NCI-H2171 (cell line): ENCODE measurements around the gene FAM221B.
A peak's percentile ranks its signal among the peaks of the same experiment; 100 is the strongest.

Source experiments
- DNase-seq: peaks from one replicate; lab custom pipeline; 2025; lab: John Stamatoyannopoulos, UW

Gene FAM221B, protein sequence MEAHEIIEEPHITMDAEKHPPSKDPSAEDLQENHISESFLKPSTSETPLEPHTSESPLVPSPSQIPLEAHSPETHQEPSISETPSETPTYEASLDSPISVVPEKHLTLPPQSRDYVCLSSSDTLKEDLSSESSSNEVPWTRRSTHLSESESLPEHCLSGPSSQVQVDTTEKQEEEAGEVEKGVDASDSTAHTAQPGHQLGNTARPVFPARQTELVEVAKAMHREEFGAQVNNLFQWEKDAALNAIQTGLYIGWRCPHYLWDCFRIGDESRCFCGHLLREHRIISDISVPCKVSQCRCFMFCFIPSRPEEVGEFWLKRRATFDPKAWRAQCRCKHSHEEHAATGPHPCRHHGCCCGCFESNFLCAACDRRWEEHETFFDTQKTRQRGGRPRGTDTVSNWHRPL

DNA sequence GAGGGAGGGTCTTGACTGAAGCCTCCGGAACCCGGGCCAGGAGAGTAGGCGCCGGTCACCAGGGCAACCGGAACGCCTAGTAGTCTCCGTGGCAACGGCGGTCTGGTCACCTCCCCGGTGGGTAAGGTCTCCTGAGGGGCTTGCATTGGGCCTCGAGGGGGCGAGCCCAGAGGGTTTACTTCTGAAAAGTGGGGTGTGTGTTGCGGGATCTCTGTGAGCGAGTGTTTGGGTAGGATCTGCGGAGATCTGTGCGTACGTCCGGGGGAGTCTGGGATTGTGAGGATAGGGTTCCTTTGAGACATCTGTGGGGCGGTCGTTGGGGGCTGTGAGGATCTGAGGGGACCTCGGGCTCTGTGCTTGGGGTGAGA is at the start of gene FAM221B:
Gene FAM221B, minus strand, starts transcription at position 17 of the 368 bp plus-strand sequence. CDS start 2,571 bp downstream, outside the sequence.
- no peak for DNase-seq

DNA sequence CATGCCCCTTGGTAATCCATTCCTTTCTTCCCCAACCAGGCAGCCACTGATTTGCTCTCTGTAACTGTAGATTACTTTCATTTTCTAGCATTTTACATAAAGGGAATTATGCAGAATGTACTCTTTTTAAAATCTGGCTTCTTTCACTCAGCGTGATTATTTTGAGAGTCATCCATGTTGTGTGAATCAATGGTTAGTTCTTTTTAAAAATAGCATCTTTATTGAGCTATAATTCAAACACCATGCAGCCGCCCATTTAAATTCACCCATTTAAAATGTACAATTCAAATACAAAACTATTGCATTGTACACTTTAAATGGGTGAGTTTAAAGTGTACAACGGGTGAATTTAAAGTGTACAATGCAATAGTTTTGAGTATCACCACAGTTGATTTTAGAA is 44.0 kb upstream of the FAM221B start:
- no peak for DNase-seq

DNA sequence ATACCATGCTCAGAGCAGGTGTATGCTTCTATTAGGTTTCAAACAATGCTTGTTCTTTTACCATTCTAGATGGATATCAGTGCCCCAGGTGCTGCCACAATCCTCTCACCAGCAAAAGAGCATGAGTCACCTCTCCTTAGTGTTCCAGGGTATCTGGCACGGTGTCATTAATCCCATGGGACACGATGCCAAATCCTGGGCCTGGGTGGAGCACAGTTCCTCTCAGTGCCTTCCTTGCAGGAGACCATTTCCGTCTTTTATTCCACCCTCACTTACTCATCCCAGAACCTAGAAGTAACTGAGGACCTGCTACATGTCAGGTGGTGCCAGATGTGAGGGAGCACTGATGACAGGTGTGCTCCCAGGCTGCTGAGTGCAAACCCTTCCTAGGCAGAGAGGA is 43.0 kb upstream of the FAM221B start:
- peak; percentile 20 for DNase-seq

DNA sequence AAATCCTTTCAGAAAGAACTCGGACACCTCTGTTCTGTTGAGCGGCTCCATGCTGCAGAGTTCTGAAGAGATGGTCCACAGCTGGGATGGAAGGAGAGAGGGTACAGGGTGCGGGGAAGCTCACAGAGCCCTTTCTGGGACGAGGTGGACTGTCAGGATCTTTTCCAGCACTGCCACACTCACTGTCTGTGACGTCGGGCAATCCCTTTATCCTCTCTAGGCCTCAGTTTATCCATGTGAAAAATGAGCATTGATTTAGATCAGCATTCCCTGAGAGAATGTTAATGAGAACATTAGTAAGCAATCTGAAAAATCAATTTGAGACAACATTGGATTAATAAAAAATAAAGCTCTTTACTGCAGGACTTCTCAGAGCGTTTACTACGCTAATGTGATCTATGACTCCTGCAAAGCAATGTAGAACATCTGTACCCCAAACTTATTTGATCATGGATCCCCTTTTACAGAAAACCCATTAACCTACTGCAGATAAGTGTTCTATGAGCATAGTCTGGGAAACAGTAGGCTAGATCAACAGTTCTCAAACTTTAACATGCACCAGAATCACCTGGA is 41.9 kb upstream of the FAM221B start, which contains the start of gene OR13J1:
Gene OR13J1, minus strand, starts transcription at position 51 of the 573 bp plus-strand sequence. Its CDS starts 0 bp downstream, at position 51.
- DNase-seq, result no peak

DNA sequence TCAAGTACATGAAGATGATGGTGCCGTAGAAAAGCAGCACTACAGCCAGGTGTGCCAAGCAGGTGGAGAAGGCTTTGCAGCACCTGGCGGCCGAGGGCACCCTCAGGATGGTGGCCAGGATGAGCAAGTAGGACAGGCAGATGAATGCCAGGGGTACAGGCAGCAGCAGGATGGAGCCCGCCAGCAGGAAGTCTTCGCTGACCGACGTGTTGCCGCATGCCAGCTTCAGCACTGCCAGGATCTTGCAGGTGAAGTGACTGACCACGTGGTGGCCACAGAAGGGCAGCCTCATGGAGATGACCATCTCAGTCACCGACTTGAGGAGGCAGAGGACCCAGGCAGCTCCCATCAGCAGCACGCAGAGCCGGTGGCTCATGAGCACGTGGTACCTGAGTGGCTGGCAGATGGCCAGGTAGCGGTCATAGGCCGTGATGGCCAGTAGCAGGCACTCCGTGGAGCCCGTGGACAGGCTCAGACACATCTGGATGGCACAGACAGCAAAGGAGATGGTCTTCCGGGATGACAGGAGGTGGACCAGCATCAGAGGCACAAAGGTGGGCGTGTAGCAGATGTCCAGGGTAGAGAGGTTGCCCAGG is 41.2 kb upstream of the FAM221B start:
- no peak for DNase-seq

DNA sequence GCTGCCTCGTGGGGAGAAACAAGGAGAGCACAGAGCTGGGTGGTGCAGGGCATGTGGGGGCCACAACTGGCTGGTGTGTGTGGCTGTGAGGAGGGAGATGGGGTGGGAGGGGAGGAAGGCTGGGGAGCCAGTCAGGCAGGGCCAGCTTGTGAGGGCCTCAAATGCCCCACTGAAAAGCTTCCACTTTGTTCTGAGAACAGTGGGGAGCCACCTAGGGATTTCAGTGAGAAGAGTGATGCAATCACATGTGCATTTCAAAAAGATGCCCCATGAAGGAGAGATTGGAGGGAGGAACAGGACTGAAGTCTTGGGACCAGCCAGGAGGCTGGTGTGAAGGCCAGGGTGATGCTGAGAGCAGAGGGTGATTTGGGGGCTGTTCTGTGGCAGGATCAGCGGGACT is 40.4 kb upstream of the FAM221B start:
- DNase-seq, result no peak

DNA sequence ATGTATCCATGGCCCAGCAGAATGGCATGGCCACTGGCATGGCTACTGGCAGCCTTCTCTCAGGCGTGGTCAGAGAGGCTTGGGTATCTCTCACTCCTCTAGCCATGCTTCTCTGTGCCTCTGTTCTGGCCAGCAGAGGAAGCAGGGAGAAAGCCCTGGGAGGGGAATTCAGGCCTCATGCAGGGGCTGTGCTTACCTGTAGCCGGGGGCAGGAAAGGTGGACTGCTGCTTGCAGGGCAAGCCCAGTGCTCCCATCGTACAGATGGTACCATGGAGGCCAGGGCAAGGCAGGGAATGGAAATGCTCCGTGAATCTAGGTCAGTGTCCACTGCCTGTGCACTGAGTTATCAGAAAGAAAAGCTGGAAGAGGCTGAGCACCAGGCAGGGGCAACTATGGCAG is 39.0 kb upstream of the FAM221B start:
- DNase-seq, result no peak

DNA sequence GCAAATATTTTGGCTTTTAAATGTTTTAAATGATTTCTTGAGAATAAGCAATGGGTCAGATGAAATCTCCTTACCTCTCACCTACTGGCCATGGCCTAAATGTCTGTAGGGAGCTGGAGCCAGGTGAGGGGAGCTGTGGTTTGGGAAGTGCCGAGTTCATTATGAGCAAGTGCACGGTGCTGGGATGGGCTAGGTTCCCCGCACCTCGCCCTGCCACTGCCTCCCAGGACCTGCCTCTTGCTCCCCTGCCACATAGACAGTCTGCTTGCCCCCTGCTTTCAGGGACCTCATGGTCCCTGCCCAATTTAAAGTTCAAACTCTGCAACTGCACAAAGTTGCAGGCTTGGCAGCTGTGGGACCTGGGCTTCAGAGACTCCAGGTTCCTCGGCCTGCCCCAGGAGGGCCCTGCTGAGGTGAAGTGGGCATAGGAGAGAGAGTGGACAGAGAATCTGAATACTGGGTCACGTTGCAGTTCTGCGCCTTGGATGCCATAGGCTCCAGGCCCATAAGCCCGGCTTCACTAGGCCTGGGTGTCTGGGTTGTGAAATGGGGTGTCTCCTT is 36.2 kb upstream of the FAM221B start:
- no peak for DNase-seq

DNA sequence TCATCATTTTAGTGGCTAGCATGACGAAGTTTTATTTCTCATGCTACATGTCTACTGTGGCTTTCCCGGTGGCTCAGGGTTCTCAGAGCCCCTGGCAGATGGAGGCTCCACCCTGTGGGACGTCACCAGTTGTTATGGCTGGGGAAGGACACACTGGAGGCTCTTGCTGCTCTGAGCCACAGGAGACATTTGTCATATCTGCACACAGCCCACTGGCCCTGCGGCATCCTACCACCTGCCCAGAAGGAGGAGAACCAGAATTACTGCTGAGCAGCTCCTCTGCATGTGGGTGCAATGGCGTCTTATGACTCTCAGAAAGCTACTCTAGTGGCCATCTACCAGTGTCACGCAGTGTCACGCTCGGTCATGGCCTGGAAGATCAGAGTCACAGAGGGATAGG is 35.1 kb upstream of the FAM221B start:
- DNase-seq, result no peak

DNA sequence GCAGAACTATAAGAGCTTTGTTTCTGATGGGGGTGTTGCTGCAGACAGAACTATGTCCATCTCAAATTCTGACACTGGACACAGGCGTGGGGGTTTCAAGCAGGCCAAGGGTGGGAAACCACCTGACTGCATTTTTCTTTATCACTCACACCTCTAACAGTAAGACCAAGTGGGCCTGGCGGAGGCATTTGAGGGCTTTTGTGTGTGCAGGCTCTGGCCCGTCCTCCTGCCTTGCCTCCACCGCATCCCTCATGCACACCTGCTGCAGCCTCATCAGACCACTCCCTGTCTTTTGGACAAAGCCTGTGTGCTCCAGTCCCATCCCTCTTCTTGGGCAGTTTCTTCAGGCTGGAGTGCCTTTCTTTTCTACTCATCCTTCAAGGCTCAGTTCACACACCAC is 33.8 kb upstream of the FAM221B start:
- no peak for DNase-seq

DNA sequence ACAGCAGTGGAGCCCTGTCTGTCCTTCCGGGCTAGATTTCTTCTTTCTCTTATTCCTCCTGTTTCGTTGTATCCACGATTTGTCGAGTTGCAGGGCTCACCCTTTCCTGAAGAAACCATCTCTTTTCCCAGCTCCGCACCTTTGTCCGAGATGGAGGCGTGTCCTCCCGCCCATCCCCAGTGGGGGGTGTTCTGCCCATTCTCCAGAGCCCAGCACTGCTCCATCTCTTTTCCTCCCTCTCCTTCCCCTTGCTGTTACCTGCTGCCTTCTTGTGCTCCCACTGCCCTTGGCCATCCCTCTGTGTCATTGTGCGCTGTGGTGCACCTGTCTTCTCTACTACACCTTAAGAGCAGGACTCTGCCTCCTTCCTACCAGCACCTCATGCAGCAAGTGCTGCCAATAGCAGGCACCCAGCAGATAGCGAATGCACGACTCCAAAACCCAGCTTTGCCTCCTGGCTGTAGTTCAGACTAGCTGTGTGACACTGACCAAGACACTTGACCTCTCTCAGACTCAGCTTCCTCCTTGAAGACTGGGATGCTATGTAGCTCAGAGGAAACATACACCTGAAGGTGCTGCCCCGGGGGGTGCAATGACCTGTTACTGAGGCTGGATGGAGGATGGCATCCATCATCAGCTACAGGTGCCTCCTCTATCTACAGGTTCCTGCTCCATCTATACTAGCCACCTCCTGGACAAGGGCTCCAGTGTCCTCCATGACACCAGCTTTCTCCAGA is 32.8 kb upstream of the FAM221B start:
- no peak for DNase-seq

DNA sequence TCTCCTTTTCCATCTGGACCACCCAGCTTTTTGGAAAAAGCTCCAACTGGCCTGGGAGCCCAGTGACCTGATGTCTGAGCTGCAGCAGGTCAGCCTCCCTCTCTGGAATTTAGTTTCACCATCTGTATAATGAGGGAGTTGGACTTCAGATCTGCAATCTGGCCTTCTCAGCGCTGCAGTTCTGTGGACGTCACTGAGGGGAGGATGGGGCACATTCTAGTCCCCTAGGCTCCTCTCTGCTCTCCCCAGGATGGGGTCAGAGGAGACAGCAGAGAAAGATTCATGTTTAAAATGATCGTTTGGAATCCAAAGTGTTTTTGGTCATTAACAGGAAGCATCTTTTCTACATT is 31.4 kb upstream of the FAM221B start:
- no peak for DNase-seq

DNA sequence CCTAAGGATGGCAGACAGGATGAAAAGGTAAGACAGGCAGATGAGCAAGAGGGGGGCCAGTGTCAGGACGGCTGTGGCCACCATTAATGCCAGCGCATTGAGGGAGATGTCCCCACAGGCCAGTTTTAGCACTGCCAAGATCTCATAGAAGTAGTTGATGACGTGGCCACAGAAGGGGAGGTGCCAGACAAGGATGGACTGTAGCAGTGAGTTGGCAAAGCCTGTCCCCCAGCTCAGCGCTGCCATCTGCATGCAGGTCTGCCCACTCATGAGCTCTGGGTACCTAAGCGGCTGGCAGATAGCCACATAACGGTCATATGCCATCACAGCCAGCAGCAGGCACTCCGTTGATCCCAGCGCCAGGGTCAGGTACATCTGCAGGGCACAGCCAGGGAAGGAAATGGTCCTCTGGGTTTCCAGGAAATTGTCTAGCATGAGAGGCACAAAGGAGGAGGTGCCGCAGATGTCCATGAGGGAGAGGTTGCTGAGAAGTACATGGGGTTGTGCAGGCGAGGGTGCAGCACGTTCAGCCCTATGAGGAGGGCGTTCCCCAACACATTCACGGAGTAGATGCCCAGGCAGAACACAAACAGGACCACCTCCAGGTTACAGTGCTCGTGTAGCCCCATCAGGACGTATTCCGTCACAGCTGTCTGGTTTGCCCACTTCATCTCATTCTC is 30.9 kb upstream of the FAM221B start:
- no peak for DNase-seq

DNA sequence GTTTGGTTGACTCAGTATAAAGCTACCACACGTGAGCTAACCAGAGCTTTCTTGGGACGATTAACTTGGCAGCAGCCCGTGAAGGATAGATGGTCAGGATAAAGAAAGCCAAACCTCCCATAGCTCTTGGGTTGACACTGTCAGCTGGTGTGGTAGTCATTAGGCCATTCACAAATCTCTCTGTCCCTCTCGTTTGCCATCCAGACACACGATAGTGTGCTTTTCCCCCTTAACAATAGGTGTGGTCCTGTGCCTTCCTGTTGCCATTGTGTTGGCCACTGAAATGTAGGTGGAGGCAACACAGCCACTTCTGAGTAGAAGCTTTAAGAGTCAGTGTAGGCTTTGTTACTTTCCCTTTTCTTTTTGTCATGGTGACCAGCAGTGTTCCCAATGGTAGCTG is 29.9 kb upstream of the FAM221B start:
- DNase-seq, result no peak

DNA sequence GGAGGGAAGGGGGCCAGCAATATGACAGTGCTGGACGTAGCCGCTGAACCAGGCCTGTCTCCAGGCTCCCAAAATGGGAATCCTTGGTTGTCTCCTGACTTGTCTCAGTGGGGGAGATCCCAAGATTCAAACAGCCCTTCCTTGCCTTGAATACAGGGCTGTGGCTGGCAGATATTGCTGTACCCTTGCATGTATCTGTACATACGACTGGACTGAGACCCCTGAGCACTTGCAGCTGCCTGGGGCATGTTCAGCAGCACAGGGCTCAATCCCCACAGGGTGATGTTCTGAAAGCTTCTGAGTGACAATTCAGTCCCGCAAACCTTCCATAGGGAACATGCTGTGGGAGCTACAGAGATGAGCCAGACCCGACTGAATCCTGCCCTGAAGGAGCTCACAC is 28.4 kb upstream of the FAM221B start:
- no peak for DNase-seq

DNA sequence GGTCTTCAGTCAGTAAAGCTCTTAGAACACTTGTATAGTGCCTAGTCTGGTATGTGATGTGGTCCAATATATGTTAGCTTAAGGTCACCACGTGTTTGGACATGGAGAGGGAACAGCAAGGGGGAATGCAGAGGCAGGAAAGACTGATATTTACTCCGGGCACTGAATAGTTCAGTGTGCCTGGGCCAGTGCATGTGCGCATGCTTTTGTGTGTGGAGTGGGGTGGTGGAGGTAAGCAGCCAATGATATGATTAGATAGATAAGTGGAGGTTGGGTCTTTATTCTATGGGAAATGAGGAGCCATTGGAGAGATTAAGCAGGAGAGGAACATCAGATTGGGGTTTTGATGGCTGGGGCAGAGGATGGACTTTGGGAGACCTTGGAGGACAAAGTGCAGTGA is 27.7 kb upstream of the FAM221B start:
- DNase-seq, result no peak

DNA sequence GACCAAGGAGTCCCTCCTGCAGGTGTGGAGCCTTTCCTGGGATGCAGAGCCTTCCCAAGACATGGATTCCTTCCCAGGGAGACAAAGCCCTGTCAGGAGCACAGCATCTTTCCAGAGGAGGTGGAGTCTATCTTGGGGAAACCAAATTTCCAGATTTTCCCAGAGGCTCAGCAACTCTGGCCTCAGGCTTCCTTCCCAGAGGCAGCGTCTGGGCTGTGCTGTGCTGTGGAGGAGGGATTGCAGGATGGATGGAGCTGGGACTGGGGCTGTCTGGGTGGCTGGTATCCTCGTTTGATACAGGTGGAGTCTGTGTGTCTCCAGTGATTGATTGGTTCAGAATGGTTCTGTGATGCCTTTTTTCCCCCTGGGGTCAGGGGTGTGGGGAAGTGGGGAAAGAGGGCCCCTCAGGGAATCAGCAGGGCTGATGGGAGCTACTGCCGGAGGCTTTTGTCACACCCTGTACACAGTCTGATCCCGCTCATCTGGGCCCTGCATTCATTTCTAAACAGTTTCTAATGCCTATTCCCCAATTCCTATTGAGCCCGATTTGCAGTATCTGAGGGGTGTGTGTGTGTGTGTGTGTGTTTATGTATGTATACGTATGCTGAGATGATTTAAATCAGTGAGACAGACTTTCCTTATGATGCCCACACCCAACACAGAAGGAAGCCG is 25.7 kb upstream of the FAM221B start:
- no peak for DNase-seq

DNA sequence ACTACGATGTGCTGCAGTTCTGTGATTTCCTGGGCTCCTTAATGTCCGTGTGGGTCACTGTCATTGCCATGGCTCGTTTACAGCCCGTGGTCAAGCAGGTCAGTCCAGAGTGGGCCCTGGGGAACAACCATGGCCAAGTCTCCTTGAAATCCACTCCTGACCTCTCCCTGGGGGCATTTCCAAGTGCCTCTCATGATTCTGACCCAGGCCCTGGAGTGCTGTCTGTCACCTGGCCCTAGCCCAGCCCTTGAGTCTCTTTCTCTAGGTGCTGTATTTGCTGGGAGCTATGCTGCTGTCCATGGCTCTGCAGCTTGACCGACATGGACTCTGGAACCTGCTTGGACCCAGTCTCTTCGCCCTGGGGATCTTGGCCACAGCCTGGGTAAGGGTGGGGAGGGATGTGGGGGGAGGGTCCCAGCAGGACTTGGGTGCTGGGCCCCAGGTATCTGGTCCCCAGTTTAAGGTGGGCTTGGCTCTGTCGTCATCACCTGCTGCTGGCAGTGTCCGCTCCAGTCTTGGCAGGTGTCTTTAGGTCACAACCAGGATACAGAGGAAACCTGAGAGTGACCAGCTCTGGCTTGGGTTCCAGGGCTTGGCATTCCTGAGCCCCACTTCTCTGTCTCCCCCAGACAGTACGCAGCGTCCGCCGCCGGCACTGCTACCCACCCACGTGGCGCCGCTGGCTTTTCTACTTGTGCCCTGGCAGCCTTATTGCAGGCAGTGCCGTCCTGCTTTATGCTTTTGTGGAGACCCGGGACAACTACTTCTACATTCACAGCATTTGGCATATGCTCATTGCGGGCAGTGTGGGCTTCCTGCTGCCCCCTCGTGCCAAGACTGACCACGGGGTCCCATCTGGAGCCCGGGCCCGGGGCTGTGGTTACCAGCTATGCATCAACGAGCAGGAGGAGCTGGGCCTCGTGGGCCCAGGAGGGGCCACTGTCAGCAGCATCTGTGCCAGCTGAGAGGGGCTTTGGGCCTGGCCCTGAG is 24.6 kb upstream of the FAM221B start:
- no peak for DNase-seq

DNA sequence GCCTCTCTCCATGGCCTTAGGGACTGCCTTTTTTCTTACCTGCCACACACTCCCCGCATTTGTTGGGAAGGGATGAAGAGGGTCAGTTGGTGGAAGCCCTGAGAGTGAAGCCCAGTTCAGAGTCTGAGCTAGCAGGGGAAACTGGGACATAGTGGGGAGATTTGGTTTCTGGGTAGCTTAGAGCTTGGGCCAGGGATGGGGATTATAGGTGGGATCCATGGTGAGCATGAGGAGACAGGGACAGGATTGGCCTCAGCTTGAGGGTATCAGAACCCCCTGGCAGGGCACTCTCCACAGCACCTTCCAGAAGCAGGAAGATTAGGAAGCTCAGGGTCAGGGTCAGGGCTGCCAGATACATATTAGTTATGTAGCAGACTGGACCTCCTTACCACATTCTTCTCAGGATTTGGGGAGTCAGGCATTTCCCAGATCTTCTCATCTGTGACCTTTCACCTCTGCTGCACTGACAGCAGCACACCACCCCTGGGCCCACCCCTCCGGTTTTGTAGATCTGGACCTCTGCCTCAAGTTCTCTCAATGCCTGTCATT is 23.8 kb upstream of the FAM221B start:
- no peak for DNase-seq
